Dendritic cell treated with granulocyte-macrophage colony-stimulating factor and Interleukin-4, amounts not matched to agents 40 ng/mL and 50 ng/mL, for 4 days (primary cell): Measurements from ENCODE around the gene JADE3.
"Not testable (repeated sequence)": the region's sequence is repeated elsewhere in the genome, so short reads cannot be mapped to it uniquely, and the experiment has no call there.

Source experiments
- H3K27ac Mint-ChIP-seq: one replicate; pipeline ENCODE4 v1.8.0; 2022; ENCODE audit warnings: mild to moderate bottlenecking, mixed read lengths
- H3K27me3 Mint-ChIP-seq: one replicate; pipeline ENCODE4 v1.8.0; 2022; ENCODE audit warnings: mild to moderate bottlenecking, mixed read lengths
- H3K36me3 Mint-ChIP-seq: one replicate; pipeline ENCODE4 v1.8.0; 2022; ENCODE audit warnings: low read depth, mixed read lengths
- H3K4me1 Mint-ChIP-seq: one replicate; pipeline ENCODE4 v1.8.0; 2022; ENCODE audit warnings: low read depth, mixed read lengths
- H3K4me3 Mint-ChIP-seq: one replicate; pipeline ENCODE4 v1.8.0; 2022; ENCODE audit warnings: mild to moderate bottlenecking, moderate library complexity, mixed read lengths
- H3K9me3 Mint-ChIP-seq: one replicate; pipeline ENCODE4 v1.8.0; 2022; ENCODE audit warnings: mixed read lengths
- intact Hi-C: fragments of 100-400 bp; cut with micrococcal nuclease; formaldehyde crosslinking; loops from one replicate; pipeline ENCODE4 v1.15.0; 2022

JADE3 gene

DNA sequence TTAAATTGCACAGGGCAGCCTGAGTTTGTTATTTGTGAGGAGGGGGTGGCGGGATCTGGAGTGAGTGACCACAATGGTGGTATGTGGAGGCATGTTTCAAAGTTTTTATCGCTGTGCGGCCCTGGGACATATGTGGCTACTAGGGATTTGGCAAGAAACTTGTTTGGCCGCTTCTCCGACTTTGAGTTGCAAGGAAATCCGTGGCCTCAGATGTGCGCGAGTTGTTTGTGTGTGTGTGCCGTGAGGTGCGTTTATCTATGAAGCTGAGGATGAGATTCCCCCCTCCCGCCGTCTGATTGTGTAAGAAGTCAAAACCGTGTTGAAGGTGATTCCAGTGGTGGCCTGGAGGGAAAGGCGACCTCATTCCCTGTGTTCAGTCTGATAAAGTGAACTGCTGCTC is 1.4 kb downstream of the JADE3 start:
- H3K4me1 Mint-ChIP-seq = peaks cover 6% of the 10 kb centered on the region
- H3K4me3 Mint-ChIP-seq = peak overlapping the region; percentile 77
- intact Hi-C loops = no loop called here
- no peaks in the 10 kb centered on the region for H3K9me3 Mint-ChIP-seq
- no peaks in the 10 kb centered on the region for H3K36me3 Mint-ChIP-seq
- peaks cover 19% of the 10 kb centered on the region for H3K27me3 Mint-ChIP-seq
- no peak overlapping the region for H3K27ac Mint-ChIP-seq

DNA sequence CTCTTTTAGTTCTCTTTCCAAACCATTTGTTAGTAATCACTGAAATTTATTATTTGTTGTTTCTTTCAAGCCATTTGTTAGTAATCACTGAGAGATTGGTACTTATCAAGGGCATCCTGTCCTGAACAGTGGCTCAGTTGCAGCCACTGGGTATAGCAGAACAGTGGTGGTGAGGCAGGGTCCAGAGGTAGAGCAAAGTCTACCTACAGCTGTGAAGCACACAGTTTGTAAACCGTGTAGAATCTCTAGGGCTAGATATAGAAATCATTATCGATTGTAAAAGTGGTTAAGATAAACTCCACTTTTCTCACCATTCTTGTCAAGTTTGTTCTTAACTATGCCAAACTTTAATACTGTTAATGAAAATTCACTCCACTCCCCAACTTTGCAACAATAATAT is 4.1 kb downstream of the JADE3 start:
- H3K27ac Mint-ChIP-seq = no peak overlapping the region
- intact Hi-C loops = no loop called here
- no peaks in the 10 kb centered on the region for H3K36me3 Mint-ChIP-seq
- H3K4me1 Mint-ChIP-seq = peaks cover 6% of the 10 kb centered on the region
- H3K4me3 Mint-ChIP-seq = no peak overlapping the region
- H3K9me3 Mint-ChIP-seq = no peaks in the 10 kb centered on the region
- H3K27me3 Mint-ChIP-seq = peaks cover 14% of the 10 kb centered on the region

DNA sequence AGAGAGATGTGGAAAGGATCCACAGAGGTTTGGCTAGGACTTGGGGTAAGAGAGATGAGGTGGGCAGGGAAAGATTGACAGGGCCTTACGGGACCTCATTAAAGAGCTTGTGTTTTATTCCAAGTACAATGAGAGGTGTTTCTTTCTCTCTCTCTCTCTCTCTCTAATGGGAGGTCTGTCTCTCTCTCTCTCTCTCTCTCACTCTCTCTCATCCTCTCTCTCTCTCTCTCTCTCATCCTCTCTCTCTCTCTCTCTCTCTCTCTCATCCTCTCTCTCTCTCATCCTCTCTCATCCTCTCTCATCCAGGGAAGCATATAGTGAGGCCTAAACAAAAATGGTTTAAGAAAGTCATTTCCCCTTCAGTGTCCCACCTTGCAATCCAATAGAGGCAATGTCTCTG is 5.4 kb downstream of the JADE3 start:
- peaks cover 6% of the 10 kb centered on the region for H3K4me1 Mint-ChIP-seq
- no peak overlapping the region for H3K27ac Mint-ChIP-seq
- H3K9me3 Mint-ChIP-seq = no peaks in the 10 kb centered on the region
- intact Hi-C loops = no loop called here
- peaks cover 11% of the 10 kb centered on the region for H3K27me3 Mint-ChIP-seq
- H3K36me3 Mint-ChIP-seq = no peaks in the 10 kb centered on the region
- no peak overlapping the region for H3K4me3 Mint-ChIP-seq

GRCh38 chrX:46918434-46918833 is 6.2 kb downstream of the JADE3 start:
- Mint-ChIP-seq H3K27ac (no peak overlapping the region), H3K4me1 (peaks cover 5% of the 10 kb centered on the region), H3K36me3 (no peaks in the 10 kb centered on the region)

GRCh38 chrX:46920235-46920634 is 8.0 kb downstream of the JADE3 start:
- no peaks in the 10 kb centered on the region for H3K36me3 Mint-ChIP-seq
- no peak overlapping the region for H3K27ac Mint-ChIP-seq
- no peaks in the 10 kb centered on the region for H3K9me3 Mint-ChIP-seq
- intact Hi-C loops = no loop called here
- H3K4me1 Mint-ChIP-seq = no peaks in the 10 kb centered on the region
- H3K27me3 Mint-ChIP-seq = no peaks in the 10 kb centered on the region
- no peak overlapping the region for H3K4me3 Mint-ChIP-seq

More at GRCh38 chrX:46918434-46918833, 6.2 kb downstream of the JADE3 start:
- H3K27me3 Mint-ChIP-seq = peaks cover 9% of the 10 kb centered on the region
- no peak overlapping the region for H3K4me3 Mint-ChIP-seq
- intact Hi-C loops = no loop called here
- H3K9me3 Mint-ChIP-seq = no peaks in the 10 kb centered on the region

DNA sequence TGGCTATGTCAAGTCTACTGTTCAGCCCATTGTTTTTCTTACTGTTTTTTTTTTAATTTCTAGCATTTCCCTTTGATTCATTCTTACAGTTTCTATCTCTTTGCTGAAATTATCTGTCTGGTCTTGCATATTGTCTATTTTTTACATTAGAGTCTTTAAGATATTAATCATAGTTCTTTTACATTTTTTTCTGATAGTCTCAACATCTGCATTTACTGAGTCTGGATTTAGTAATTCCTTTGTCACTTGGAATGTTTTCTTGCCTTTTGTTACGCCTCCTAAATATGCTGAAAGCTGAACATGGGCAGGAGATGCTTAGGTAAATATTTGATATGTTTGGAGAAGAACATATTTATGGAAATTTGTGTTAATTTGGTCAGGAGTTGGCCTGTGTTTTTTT is 10.4 kb downstream of the JADE3 start:
- Mint-ChIP-seq H3K36me3 (no peaks in the 10 kb centered on the region), H3K9me3 (no peaks in the 10 kb centered on the region), H3K27me3 (no peaks in the 10 kb centered on the region), H3K4me1 (no peaks in the 10 kb centered on the region), H3K4me3 (no peak overlapping the region), H3K27ac (no peak overlapping the region)
- intact Hi-C loops = no loop called here

DNA sequence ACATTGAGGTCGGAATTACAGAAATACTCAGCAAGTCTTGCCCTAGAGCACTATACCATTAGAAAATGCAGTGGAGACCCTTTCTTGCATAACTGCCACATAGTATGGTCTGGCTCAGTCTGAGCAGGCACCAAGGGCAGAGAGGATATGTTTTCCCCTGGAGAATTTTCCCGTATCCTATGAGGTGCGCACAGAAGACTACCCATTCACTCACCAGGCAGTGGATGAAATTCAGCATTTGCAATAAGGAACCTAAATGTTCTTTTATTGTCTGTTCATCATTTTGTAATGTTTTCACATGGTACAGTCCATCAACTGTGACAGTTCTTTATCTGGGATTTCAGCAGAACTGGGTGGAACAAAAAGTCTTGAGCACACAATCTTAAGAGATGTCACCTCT is 15.5 kb downstream of the JADE3 start:
- H3K4me1 Mint-ChIP-seq = no peaks in the 10 kb centered on the region
- H3K36me3 Mint-ChIP-seq = no peaks in the 10 kb centered on the region
- no peaks in the 10 kb centered on the region for H3K27me3 Mint-ChIP-seq
- intact Hi-C loops = no loop called here
- H3K4me3 Mint-ChIP-seq = no peak overlapping the region
- no peaks in the 10 kb centered on the region for H3K9me3 Mint-ChIP-seq
- H3K27ac Mint-ChIP-seq = no peak overlapping the region

DNA sequence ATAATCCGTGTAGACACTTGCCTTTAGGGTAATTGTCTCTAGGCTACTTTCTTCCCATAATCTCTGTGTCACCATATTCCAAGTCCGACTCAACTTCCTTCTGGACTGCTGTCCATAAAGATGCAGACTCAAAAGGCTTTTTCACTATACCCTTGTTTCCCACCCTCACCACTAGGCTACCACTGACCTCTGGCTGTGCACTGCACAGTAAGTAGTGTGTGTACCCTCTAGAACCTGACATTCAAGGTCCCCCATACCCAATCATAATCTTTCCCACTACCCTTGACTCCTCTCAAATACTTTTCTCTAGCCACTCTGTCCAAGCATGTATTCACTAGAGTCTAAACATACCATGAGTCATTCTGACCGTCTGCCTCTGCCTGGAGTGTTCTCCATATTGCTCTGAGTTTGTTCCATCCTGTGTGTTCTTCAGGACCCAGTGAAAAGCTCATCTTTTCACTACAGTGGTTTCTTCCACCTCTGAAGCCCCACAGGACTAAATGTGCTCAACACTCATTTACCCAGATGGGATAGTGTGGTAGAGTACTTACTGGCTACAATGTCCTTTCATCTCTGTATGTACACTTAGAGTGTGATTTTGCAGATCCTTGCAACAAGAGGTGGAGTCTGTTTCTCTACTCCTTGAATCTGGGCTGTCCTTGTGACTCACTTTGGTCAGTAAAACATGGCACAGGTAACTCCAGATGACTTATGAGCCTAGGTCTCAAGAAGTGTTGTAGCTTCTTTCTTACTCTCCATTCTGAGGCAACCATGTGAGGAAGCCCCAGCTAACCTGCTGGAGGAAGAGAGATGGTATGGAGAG is 17.4 kb downstream of the JADE3 start:
- H3K4me1 Mint-ChIP-seq = no peaks in the 10 kb centered on the region
- intact Hi-C loops = no loop called here
- no peak overlapping the region for H3K27ac Mint-ChIP-seq
- H3K36me3 Mint-ChIP-seq = no peaks in the 10 kb centered on the region
- no peak overlapping the region for H3K4me3 Mint-ChIP-seq
- no peaks in the 10 kb centered on the region for H3K27me3 Mint-ChIP-seq
- H3K9me3 Mint-ChIP-seq = no peaks in the 10 kb centered on the region

DNA sequence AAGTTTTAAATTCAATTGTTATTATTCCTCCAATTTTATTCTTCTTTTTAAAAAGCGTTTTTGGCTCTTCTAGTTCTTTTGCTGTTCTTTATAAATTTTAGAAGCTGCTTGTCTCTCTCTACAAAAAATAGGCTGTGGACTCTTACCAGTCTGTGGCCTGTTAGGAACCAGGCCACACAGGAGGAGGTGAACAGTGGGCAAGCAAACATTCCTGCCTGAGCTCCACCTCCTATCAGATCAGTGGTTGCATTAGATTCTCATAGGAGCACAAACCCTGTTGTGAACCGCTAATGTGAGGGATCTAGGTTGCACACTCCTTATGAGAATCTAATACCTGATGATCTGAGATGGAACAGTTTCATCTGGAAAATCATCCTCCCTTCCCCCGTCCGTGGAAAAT is 23.1 kb downstream of the JADE3 start:
- intact Hi-C loops = no loop called here
- Mint-ChIP-seq H3K4me3 (no peak overlapping the region), H3K27ac (no peak overlapping the region)

DNA sequence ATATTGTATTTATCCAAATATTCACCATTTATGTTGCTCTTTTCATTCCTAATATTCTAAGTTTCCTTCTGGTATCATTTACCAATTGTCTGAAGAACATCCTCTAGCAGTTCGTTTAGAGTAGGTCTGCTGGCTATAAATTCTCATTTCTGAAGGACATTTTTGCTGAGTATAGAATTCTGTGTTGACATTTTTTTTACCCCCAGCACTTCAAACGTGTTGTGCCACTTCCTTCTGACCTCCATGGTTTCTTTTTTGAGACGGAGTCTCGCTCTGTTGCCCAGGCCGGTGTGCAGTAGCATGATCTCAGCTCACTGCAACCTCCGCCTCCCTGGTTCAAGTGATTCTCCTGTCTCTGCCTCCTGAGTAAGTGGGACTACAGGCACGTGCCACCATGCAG is 26.4 kb downstream of the JADE3 start:
- H3K27ac Mint-ChIP-seq = no peak overlapping the region
- no peaks in the 10 kb centered on the region for H3K4me1 Mint-ChIP-seq
- H3K36me3 Mint-ChIP-seq = no peaks in the 10 kb centered on the region
- peaks cover 10% of the 10 kb centered on the region for H3K9me3 Mint-ChIP-seq
- no peak overlapping the region for H3K4me3 Mint-ChIP-seq
- intact Hi-C loops = no loop called here
- H3K27me3 Mint-ChIP-seq = no peaks in the 10 kb centered on the region

More for the DNA sequence above, 23.1 kb downstream of the JADE3 start:
- Mint-ChIP-seq H3K4me1 (no peaks in the 10 kb centered on the region), H3K27me3 (no peaks in the 10 kb centered on the region), H3K9me3 (peaks cover 10% of the 10 kb centered on the region), H3K36me3 (no peaks in the 10 kb centered on the region)

DNA sequence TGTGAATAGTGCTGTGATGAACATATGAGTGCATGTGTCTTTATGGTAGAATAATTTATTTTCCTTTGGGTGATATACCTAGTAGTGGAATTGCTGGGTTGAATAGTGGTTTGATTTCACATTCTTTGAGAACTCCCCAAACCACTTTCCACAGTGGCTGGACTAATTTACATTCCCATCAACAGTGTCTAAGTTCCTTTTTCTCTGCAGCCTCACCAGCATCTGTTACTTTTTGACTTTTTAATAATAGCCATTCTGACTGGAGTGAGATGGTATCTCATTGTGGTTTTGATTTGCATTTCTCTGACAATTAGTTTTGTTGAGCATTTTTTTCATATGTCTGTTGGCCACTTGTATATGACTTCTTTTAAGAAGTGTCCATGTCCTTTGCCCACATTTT is 29.1 kb downstream of the JADE3 start:
- Mint-ChIP-seq H3K4me3 (no peak overlapping the region), H3K36me3 (no peaks in the 10 kb centered on the region), H3K9me3 (peaks cover 10% of the 10 kb centered on the region), H3K27me3 (no peaks in the 10 kb centered on the region), H3K27ac (no peak overlapping the region), H3K4me1 (no peaks in the 10 kb centered on the region)
- intact Hi-C loops = no loop called here

GRCh38 chrX:46953137-46953527 is 40.9 kb downstream of the JADE3 start:
- peaks cover 7% of the 10 kb centered on the region for H3K4me1 Mint-ChIP-seq
- no peak overlapping the region for H3K27ac Mint-ChIP-seq
- H3K9me3 Mint-ChIP-seq = no peaks in the 10 kb centered on the region
- no peaks in the 10 kb centered on the region for H3K36me3 Mint-ChIP-seq
- intact Hi-C loops = no loop called here
- no peaks in the 10 kb centered on the region for H3K27me3 Mint-ChIP-seq
- no peak overlapping the region for H3K4me3 Mint-ChIP-seq

GRCh38 chrX:46953597-46953996 is 41.4 kb downstream of the JADE3 start:
- Mint-ChIP-seq H3K36me3 (no peaks in the 10 kb centered on the region), H3K27ac (peak overlapping the region; percentile 62), H3K4me1 (peaks cover 7% of the 10 kb centered on the region), H3K27me3 (no peaks in the 10 kb centered on the region), H3K4me3 (no peak overlapping the region), H3K9me3 (no peaks in the 10 kb centered on the region)
- intact Hi-C loops = no loop called here

DNA sequence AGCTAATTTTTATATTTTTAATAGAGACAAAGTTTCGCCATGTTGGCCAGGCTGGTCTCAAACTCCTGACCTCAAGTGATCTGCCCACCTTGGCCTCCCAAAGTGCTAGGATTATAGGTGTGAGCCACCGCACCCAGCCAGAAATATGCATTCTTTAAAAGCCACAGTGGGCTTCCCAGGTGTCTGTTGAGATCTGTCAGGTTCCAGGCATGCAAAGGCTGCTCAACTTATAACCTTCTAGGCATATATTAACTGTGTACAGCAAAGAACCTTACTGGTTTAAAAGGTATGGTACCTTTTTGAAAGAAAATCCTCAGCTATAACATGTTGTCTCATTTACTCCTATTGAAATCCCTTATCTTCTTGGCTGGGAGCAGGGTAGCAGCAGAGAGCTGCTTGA is 42.5 kb downstream of the JADE3 start:
- H3K27ac Mint-ChIP-seq = no peak overlapping the region
- H3K4me3 Mint-ChIP-seq = no peak overlapping the region
- intact Hi-C loops = no loop called here
- no peaks in the 10 kb centered on the region for H3K9me3 Mint-ChIP-seq
- H3K36me3 Mint-ChIP-seq = no peaks in the 10 kb centered on the region
- no peaks in the 10 kb centered on the region for H3K27me3 Mint-ChIP-seq
- H3K4me1 Mint-ChIP-seq = peaks cover 7% of the 10 kb centered on the region

GRCh38 chrX:46956589-46956988 is 44.4 kb downstream of the JADE3 start:
- H3K27ac Mint-ChIP-seq, intact Hi-C loops, H3K36me3 Mint-ChIP-seq, H3K4me3 Mint-ChIP-seq, H3K27me3 Mint-ChIP-seq, H3K4me1 Mint-ChIP-seq, H3K9me3 Mint-ChIP-seq: not testable (repeated sequence)
